Neural progenitor cell (in vitro differentiated cells): ENCODE results near the gene TXNDC9. TPM values are rescaled to one million over a fixed set of nuclear protein-coding genes. Genes with fewer than 3 reads are reported as not detected.

ENCODE experiments used
- DNase-seq: peaks from one replicate; pipeline ENCODE4 v3.0.0-alpha.2; 2016; ENCODE audit warnings: low spot score
- H2AFZ ChIP-seq: fragments of 200-600 bp; sonication (generic); replicated peaks from 2 replicates; pipeline ENCODE4 v1.6.1; 2016; ENCODE audit warnings: antibody characterized with exemption
- H3F3A ChIP-seq: fragments of 200-600 bp; sonication (generic); 2 replicates; pipeline ENCODE4 v1.6.1; 2016; ENCODE audit warnings: antibody characterized with exemption, low read depth
- H3K27ac ChIP-seq: fragments of 200-600 bp; sonication (generic); 2 replicates; pipeline ENCODE4 v1.5.1; 2016; ENCODE audit warnings: mild to moderate bottlenecking
- H3K27me3 ChIP-seq: fragments of 200-600 bp; sonication (generic); 2 replicates; pipeline ENCODE4 v1.6.1; 2016; ENCODE audit warnings: mild to moderate bottlenecking, moderate library complexity
- H3K36me3 ChIP-seq: fragments of 200-600 bp; sonication (generic); 2 replicates; pipeline ENCODE4 v1.5.1; 2016
- H3K4me1 ChIP-seq: fragments of 200-600 bp; sonication (generic); 2 replicates; pipeline ENCODE4 v1.6.1; 2016; ENCODE audit warnings: mixed run types
- H3K4me2 ChIP-seq: fragments of 200-600 bp; sonication (generic); 2 replicates; pipeline ENCODE4 v1.6.1; 2016
- H3K4me3 ChIP-seq: fragments of 200-600 bp; sonication (generic); 2 replicates; pipeline ENCODE4 v1.5.1; 2016
- H3K79me2 ChIP-seq: fragments of 200-600 bp; sonication (generic); 2 replicates; pipeline ENCODE4 v1.6.1; 2016; ENCODE audit warnings: low read depth
- H3K9ac ChIP-seq: fragments of 200-600 bp; sonication (generic); 2 replicates; pipeline ENCODE4 v1.6.1; 2016
- H3K9me3 ChIP-seq: fragments of 200-600 bp; sonication (generic); 2 replicates; pipeline ENCODE4 v1.5.1; 2016; ENCODE audit warnings: low read depth
- H4K20me1 ChIP-seq: fragments of 200-600 bp; sonication (generic); 2 replicates; pipeline ENCODE4 v1.6.1; 2016; ENCODE audit warnings: low read depth
- H3K27ac Mint-ChIP-seq: 3 replicates; pipeline ENCODE4 v1.8.0; 2021; ENCODE audit warnings: mixed read lengths
- H3K27me3 Mint-ChIP-seq: 2 replicates; pipeline ENCODE4 v1.8.0; 2022; ENCODE audit warnings: low read depth, mild to moderate bottlenecking, inconsistent platforms, moderate library complexity, mixed read lengths; ENCODE audit not compliant: insufficient read depth
- H3K36me3 Mint-ChIP-seq: 3 replicates; pipeline ENCODE4 v1.8.0; 2021; ENCODE audit warnings: mixed read lengths
- H3K4me1 Mint-ChIP-seq: 3 replicates; pipeline ENCODE4 v1.8.0; 2021; ENCODE audit warnings: mixed read lengths
- H3K4me3 Mint-ChIP-seq: 3 replicates; pipeline ENCODE4 v1.8.0; 2021; ENCODE audit warnings: mild to moderate bottlenecking, moderate library complexity, mixed read lengths
- H3K9me3 Mint-ChIP-seq: 3 replicates; pipeline ENCODE4 v1.8.0; 2020; ENCODE audit warnings: mixed read lengths
- CTCF ChIP-seq: fragments of 200-600 bp; sonication (generic); IDR thresholded peaks from 2 replicates; pipeline ENCODE4 v1.5.1; 2017; ENCODE audit warnings: antibody characterized with exemption, mild to moderate bottlenecking
- EZH2 ChIP-seq: fragments of 200-600 bp; sonication (generic); IDR thresholded peaks from 2 replicates; pipeline ENCODE4 v1.6.1; 2017; ENCODE audit warnings: antibody characterized with exemption, mild to moderate bottlenecking, moderate library complexity
- EZH2phosphoT487 ChIP-seq: fragments of 200-600 bp; sonication (generic); IDR thresholded peaks from 2 replicates; pipeline ENCODE4 v1.6.1; 2017; ENCODE audit warnings: antibody characterized with exemption
- total RNA-seq: library from RNA; depleted of rRNA; stranded (reverse); fragments of >200 nt; gene quantifications from 2 replicates; pipeline ENCODE4 v1.2.3, GENCODE V29; 2015; ENCODE audit warnings: low replicate concordance

Gene TXNDC9
- total RNA-seq, result 59.7 and 109 TPM in 2 replicates

- H3K27me3 ChIP-seq, result no peaks in the 10 kb centered on the region
- H3K79me2 ChIP-seq, result peaks cover 88% of the 10 kb centered on the region
- peak within 1 kb of the TSS; percentile 86 for H3K9ac ChIP-seq
- H3F3A ChIP-seq, result peaks cover 6% of the 10 kb centered on the region
- peak within 1 kb of the TSS; percentile 83 for H3K4me3 ChIP-seq
- H2AFZ ChIP-seq, result peak within 1 kb of the TSS; percentile 96
- Mint-ChIP-seq H3K27me3 (no peaks in the 10 kb centered on the region), H3K27ac (peak within 1 kb of the TSS; percentile 61), H3K36me3 (peaks cover 8% of the 10 kb centered on the region), H3K4me3 (no peak within 1 kb of the TSS), H3K4me1 (peaks cover 15% of the 10 kb centered on the region), H3K9me3 (no peaks in the 10 kb centered on the region)
- peak within 1 kb of the TSS; percentile 64 for H3K27ac ChIP-seq
- no peaks in the 10 kb centered on the region for H3K9me3 ChIP-seq
- H4K20me1 ChIP-seq, result peaks cover 41% of the 10 kb centered on the region
- peaks cover 5% of the 10 kb centered on the region for H3K4me1 ChIP-seq
- peak within 1 kb of the TSS; percentile 80 for H3K4me2 ChIP-seq
- DNase-seq, result peak; percentile 100
- H3K36me3 ChIP-seq, result peaks cover 5% of the 10 kb centered on the region
- TF ChIP-seq EZH2 (no peak), CTCF (no peak), EZH2phosphoT487 (no peak)
Measured at GRCh38 chr2:99335911-99336803, at the start of gene TXNDC9. Gene TXNDC9 (minus strand): TSS chr2:99336333. CDS start chr2:99333210, 3,123 bp downstream.

- H2AFZ ChIP-seq, result no peak overlapping the region
- H3K4me3 ChIP-seq, result no peak overlapping the region
- H3K79me2 ChIP-seq, result no peaks in the 10 kb centered on the region
- peaks cover 12% of the 10 kb centered on the region for H3K36me3 ChIP-seq
- no peaks in the 10 kb centered on the region for H4K20me1 ChIP-seq
- H3K9ac ChIP-seq, result no peak overlapping the region
- H3F3A ChIP-seq, result no peaks in the 10 kb centered on the region
- Mint-ChIP-seq H3K27me3 (peaks cover 3% of the 10 kb centered on the region), H3K4me1 (no peaks in the 10 kb centered on the region), H3K36me3 (peaks cover 32% of the 10 kb centered on the region), H3K27ac (no peak overlapping the region), H3K9me3 (no peaks in the 10 kb centered on the region), H3K4me3 (no peak overlapping the region)
- no peak for TF ChIP-seq EZH2phosphoT487
- TF ChIP-seq EZH2, result no peak
- no peak for TF ChIP-seq CTCF
- no peak overlapping the region for H3K4me2 ChIP-seq
- no peaks in the 10 kb centered on the region for H3K27me3 ChIP-seq
- H3K9me3 ChIP-seq, result no peaks in the 10 kb centered on the region
- DNase-seq, result no peak
- H3K27ac ChIP-seq, result no peak overlapping the region
- H3K4me1 ChIP-seq, result no peaks in the 10 kb centered on the region
Measured at GRCh38 chr2:99382143-99382542, 46.0 kb upstream of the TXNDC9 start.

GRCh38 chr2:99380376-99381010 is 44.4 kb upstream of the TXNDC9 start:
- no peaks in the 10 kb centered on the region for H3K27me3 ChIP-seq
- Mint-ChIP-seq H3K4me1 (no peaks in the 10 kb centered on the region), H3K27me3 (peaks cover 3% of the 10 kb centered on the region), H3K36me3 (peaks cover 35% of the 10 kb centered on the region), H3K27ac (no peak overlapping the region), H3K4me3 (no peak overlapping the region), H3K9me3 (no peaks in the 10 kb centered on the region)
- H3K4me3 ChIP-seq, result no peak overlapping the region
- no peak overlapping the region for H3K9ac ChIP-seq
- H2AFZ ChIP-seq, result no peak overlapping the region
- no peak overlapping the region for H3K4me2 ChIP-seq
- peaks cover 12% of the 10 kb centered on the region for H3K36me3 ChIP-seq
- TF ChIP-seq EZH2 (no peak), CTCF (no peak), EZH2phosphoT487 (no peak)
- DNase-seq, result no peak
- no peak overlapping the region for H3K27ac ChIP-seq
- H4K20me1 ChIP-seq, result no peaks in the 10 kb centered on the region
- no peaks in the 10 kb centered on the region for H3K79me2 ChIP-seq
- no peaks in the 10 kb centered on the region for H3K9me3 ChIP-seq
- H3K4me1 ChIP-seq, result no peaks in the 10 kb centered on the region
- no peaks in the 10 kb centered on the region for H3F3A ChIP-seq
